Measurements from ENCODE around the gene APBA2.

GRCh38 chr15:29050870-29051269 is 165.1 kb downstream of the APBA2 start:
- TF ChIP-seq CTCF (IDR thresholded peaks at IDR 0.05): no peak
- TF ChIP-seq EZH2 (IDR thresholded peaks at IDR 0.05): no peak
